ENCODE results near the gene FCHSD2. TPM values are rescaled to one million over a fixed set of nuclear protein-coding genes. Genes with fewer than 3 reads are reported as not detected.
A peak's percentile ranks its signal among the peaks of the same experiment; 100 is the strongest.

The FCHSD2 gene
- total RNA-seq, 1 experiment from 2014 or later: 22.6 TPM

DNA sequence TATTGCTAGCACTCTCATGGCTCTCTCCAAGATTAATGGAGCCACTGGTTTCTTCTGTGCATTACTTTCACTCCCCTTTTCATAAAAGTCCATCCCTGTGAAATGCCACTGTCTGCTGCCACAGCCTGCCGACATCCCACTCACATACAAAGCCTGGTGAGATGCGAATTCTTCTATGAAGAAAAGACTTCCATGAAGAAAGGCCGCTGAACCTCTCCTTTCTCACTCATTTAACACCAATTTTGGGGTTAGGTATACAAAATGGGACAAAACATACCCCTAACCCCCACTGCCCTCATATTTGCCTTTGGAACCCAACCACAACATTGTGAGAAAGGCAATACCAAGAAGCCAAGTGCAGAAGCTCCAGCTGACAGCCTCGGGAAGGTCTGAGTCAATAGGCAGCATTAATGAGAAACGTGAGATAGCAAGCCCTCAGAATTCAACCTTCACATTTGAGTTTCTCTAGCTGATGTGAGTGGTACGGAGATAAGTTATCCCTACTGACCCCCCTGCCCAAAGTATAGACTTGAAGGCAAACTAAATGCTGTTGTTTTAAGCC is 171.5 kb downstream of the FCHSD2 start:
- intact Hi-C loops (cut with micrococcal nuclease; ENCODE audit: unreplicated experiment): no loop called here
- Histone ChIP-seq H4K20me1 (ENCODE audit: insufficient read depth) (no peaks in the 10 kb centered on the region), H3K27me3 (ENCODE audit: insufficient read depth, low read depth) (no peaks in the 10 kb centered on the region), H3K4me2 (no peak overlapping the region), H3K27ac (peak overlapping the region; percentile 70), H3K36me3 (ENCODE audit: low read depth) (no peaks in the 10 kb centered on the region), H3K4me1 (replicated peaks; ENCODE audit: insufficient read depth) (peaks cover 14% of the 10 kb centered on the region), H3K9me2 (ENCODE audit: insufficient read depth) (no peaks in the 10 kb centered on the region), H2AFZ (no peak overlapping the region), H3K79me2 (ENCODE audit: low read depth) (no peaks in the 10 kb centered on the region), H3F3A (ENCODE audit: insufficient read depth, low read depth) (peaks cover 3% of the 10 kb centered on the region; the same call in 1 of the 2 replicates), H3K4me3 (no peak overlapping the region), H3K9me3 (ENCODE audit: insufficient read depth, low read depth) (no peaks in the 10 kb centered on the region)
- no peak for DNase-seq
- TF ChIP-seq EZH2 (IDR thresholded peaks at IDR 0.05; ENCODE audit: low read depth) (no peak), CTCF (conservative IDR thresholded peaks at IDR 0.05) (no peak)
- CTCF ChIA-PET: no interaction called here
- POLR2A ChIA-PET (ENCODE audit: unreplicated experiment): no interaction called here
- no TSS peak for BruUV-seq (replicated peaks)

DNA sequence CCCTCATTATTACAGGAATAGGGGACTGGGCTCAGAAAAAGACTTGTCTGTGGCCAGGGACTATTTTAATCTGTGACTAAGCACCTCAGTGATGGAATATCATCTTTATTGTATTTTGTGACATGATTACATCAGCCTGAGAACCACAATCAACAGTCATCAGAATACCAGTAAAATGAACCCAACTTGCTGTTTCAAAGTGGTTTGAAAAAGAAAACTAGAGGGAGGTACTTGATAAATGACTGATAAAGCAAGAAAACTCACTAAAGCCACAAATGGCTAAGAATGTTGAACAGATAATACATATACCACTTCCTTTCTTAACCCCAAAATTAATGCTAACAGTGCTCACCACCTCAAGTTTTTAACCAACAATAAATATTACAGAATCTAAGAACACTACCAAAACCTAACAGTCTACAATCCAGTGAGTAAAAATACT is 172.2 kb downstream of the FCHSD2 start:
- no TSS peak for BruUV-seq (replicated peaks)

GRCh38 chr11:72968390-72968789 is 173.7 kb downstream of the FCHSD2 start:
- DNase-seq: no peak
- H3K27me3 ChIP-seq (ENCODE audit: insufficient read depth, low read depth): no peaks in the 10 kb centered on the region
- H3K4me1 ChIP-seq (replicated peaks; ENCODE audit: insufficient read depth): peaks cover 10% of the 10 kb centered on the region
- POLR2A ChIA-PET (ENCODE audit: unreplicated experiment): no interaction called here
- no peak overlapping the region for H3K4me2 ChIP-seq
- no peaks in the 10 kb centered on the region for H3K36me3 ChIP-seq (ENCODE audit: low read depth)
- intact Hi-C loops (cut with micrococcal nuclease; ENCODE audit: unreplicated experiment): no loop called here
- H3K4me3 ChIP-seq: no peak overlapping the region
- H3K9me2 ChIP-seq (ENCODE audit: insufficient read depth): no peaks in the 10 kb centered on the region
- H3F3A ChIP-seq (ENCODE audit: insufficient read depth, low read depth): no peaks in the 10 kb centered on the region
- no peaks in the 10 kb centered on the region for H3K9me3 ChIP-seq (ENCODE audit: insufficient read depth, low read depth)
- TF ChIP-seq CTCF (conservative IDR thresholded peaks at IDR 0.05) (no peak), EZH2 (IDR thresholded peaks at IDR 0.05; ENCODE audit: low read depth) (no peak)
- no peaks in the 10 kb centered on the region for H3K79me2 ChIP-seq (ENCODE audit: low read depth)
- H3K27ac ChIP-seq: no peak overlapping the region
- H2AFZ ChIP-seq: no peak overlapping the region
- no peaks in the 10 kb centered on the region for H4K20me1 ChIP-seq (ENCODE audit: insufficient read depth)
- CTCF ChIA-PET: interaction anchor here (0.7 kb wide), 1 partner anchor 53 kb away, joined by 3 read pairs; no protein-coding TSS in a partner anchor
- BruUV-seq (replicated peaks): no TSS peak

More for the DNA sequence above, 172.2 kb downstream of the FCHSD2 start:
- H2AFZ ChIP-seq: no peak overlapping the region
- no peaks in the 10 kb centered on the region for H3K9me3 ChIP-seq (ENCODE audit: insufficient read depth, low read depth)
- TF ChIP-seq CTCF (conservative IDR thresholded peaks at IDR 0.05): no peak
- no peak for TF ChIP-seq EZH2 (IDR thresholded peaks at IDR 0.05; ENCODE audit: low read depth)
- H3K4me3 ChIP-seq: no peak overlapping the region
- peaks cover 10% of the 10 kb centered on the region for H3K4me1 ChIP-seq (replicated peaks; ENCODE audit: insufficient read depth)
- no peaks in the 10 kb centered on the region for H3K9me2 ChIP-seq (ENCODE audit: insufficient read depth)
- H3F3A ChIP-seq (ENCODE audit: insufficient read depth, low read depth): 0 out of 2 replicates have a peak, but pooled peaks cover under 1% of the 10 kb centered on the region
- no peak for DNase-seq
- ChIA-PET CTCF (no interaction called here), POLR2A (ENCODE audit: unreplicated experiment) (no interaction called here)
- no peaks in the 10 kb centered on the region for H3K79me2 ChIP-seq (ENCODE audit: low read depth)
- H3K27me3 ChIP-seq (ENCODE audit: insufficient read depth, low read depth): no peaks in the 10 kb centered on the region
- intact Hi-C loops (cut with micrococcal nuclease; ENCODE audit: unreplicated experiment): no loop called here
- H4K20me1 ChIP-seq (ENCODE audit: insufficient read depth): no peaks in the 10 kb centered on the region
- H3K27ac ChIP-seq: peak overlapping the region; percentile 70
- H3K36me3 ChIP-seq (ENCODE audit: low read depth): no peaks in the 10 kb centered on the region
- H3K4me2 ChIP-seq: 0 out of 2 replicates have a peak overlapping the region, but pooled peaks have one; percentile 16

Data from PC-9 (cell line).